ENCODE results near the gene ATP12A.

DNA sequence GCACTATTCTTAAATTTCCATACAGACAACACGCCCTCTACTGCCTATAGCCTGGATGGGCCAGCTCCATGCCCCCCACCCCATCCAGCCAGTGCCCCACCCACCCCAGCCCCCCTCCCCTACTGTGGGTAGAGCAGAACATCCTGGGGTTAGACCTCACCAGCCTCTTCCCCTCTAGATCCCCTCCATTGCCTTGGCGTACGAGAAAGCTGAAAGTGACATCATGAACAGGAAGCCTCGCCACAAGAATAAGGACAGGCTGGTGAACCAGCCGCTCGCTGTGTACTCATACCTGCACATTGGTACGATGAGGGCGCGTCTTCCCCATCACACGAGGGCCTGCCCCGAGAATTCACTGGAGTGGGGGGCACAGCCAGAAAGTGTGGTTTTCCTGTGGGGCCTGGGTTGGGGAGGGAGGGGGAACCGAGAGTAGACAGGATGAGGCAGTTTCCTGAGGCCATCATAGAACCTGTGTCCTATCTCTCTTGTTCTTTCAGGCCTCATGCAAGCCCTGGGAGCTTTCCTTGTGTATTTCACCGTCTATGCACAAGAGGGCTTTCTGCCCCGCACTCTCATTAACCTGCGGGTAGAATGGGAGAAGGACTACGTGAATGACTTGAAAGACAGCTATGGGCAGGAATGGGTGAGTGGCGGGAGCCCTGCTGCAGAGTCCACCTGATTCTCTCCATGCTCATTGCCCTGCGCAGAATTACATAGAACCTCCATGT lies 29.1 kb downstream of the ATP12A start:
- TF ChIP-seq, protein P1, sequence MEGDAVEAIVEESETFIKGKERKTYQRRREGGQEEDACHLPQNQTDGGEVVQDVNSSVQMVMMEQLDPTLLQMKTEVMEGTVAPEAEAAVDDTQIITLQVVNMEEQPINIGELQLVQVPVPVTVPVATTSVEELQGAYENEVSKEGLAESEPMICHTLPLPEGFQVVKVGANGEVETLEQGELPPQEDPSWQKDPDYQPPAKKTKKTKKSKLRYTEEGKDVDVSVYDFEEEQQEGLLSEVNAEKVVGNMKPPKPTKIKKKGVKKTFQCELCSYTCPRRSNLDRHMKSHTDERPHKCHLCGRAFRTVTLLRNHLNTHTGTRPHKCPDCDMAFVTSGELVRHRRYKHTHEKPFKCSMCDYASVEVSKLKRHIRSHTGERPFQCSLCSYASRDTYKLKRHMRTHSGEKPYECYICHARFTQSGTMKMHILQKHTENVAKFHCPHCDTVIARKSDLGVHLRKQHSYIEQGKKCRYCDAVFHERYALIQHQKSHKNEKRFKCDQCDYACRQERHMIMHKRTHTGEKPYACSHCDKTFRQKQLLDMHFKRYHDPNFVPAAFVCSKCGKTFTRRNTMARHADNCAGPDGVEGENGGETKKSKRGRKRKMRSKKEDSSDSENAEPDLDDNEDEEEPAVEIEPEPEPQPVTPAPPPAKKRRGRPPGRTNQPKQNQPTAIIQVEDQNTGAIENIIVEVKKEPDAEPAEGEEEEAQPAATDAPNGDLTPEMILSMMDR (IDR thresholded peaks at IDR 0.05; ENCODE audit: poor library complexity), result no peak
- TF ChIP-seq EZH2phosphoT487 (IDR thresholded peaks at IDR 0.05; ENCODE audit: low read depth, severe bottlenecking, unreplicated experiment) (no peak), EZH2 (IDR thresholded peaks at IDR 0.05; ENCODE audit: borderline replicate concordance) (no peak)

Measured in hepatocyte (in vitro differentiated cells).